B cell (primary cell): ENCODE data around the gene APP. TPM values are rescaled to one million over a fixed set of nuclear protein-coding genes. Genes with fewer than 3 reads are reported as not detected.
A peak's percentile ranks its signal among the peaks of the same experiment; 100 is the strongest.

ENCODE experiments used
- ATAC-seq: fragments of 200-7000 bp; cut with Tn5 transposase; one replicate; pipeline ENCODE4 v1.10.0; 2021; ENCODE audit warnings: low read depth, mild to moderate bottlenecking, moderate number of reproducible peaks, moderate library complexity
- CTCF ChIA-PET: fragments of 350-600 bp; sonication (Branson Sonifier 250); formaldehyde crosslinking; loops from one replicate; lab custom pipeline; 2021; ENCODE audit warnings: antibody characterized with exemption, inconsistent platforms; lab: Charles Lee
- POLR2A ChIA-PET: fragments of 350-600 bp; sonication (Branson Sonifier 250); formaldehyde crosslinking; loops from one replicate; lab custom pipeline; 2021; ENCODE audit warnings: antibody characterized with exemption; lab: Charles Lee
- DNase-seq: peaks from one replicate; pipeline ENCODE4 v3.0.0; 2013
- H2AFZ ChIP-seq: 2 replicates; pipeline ENCODE4 v1.6.1; 2012; ENCODE audit warnings: mild to moderate bottlenecking, low read depth, low read length; ENCODE audit not compliant: insufficient read depth, poor library complexity, severe bottlenecking
- H3K27ac ChIP-seq, 2 donors: 1 replicate in 1 of 2; 2 replicates in 1 of 2; pipeline ENCODE4 v1.5.1; 2012 to 2013; ENCODE audit warnings: low read length in 2 of 2, mild to moderate bottlenecking in 2 of 2, moderate library complexity in 1 of 2
- H3K27me3 ChIP-seq, 4 experiments: fragments of 200-600 bp in 1 of 4; sonication (generic) in 1 of 4; replicated peaks in 1 of 4; 1 replicate in 2 of 4; 2 replicates in 2 of 4; pipeline versions ENCODE4 v1.6.1 to v1.7.0; 2013 to 2016; ENCODE audit warnings: low read length in 3 of 4, mild to moderate bottlenecking in 2 of 4, mixed read lengths in 1 of 4, moderate library complexity in 1 of 4; ENCODE audit not compliant: insufficient read depth in 4 of 4, control insufficient read depth in 3 of 4; ENCODE audit errors: control extremely low read depth in 1 of 4
- H3K36me3 ChIP-seq, 2 experiments: replicated peaks in 1 of 2; 1 replicate in 1 of 2; 2 replicates in 1 of 2; pipeline versions ENCODE4 v1.6.1 to v1.7.1; 2013; ENCODE audit warnings: low read length in 1 of 2; ENCODE audit not compliant: insufficient read depth in 2 of 2, control insufficient read depth in 1 of 2; ENCODE audit errors: control extremely low read depth in 1 of 2, extremely low read depth in 1 of 2
- H3K4me1 ChIP-seq, 2 donors: fragments of 200-600 bp in 1 of 2; sonication (generic) in 1 of 2; 1 replicate in 1 of 2; 2 replicates in 1 of 2; pipeline versions ENCODE4 v1.5.1 to v1.6.1; 2013 to 2017; ENCODE audit warnings: low read length in 2 of 2; ENCODE audit not compliant: control insufficient read depth in 2 of 2, insufficient read depth in 2 of 2
- H3K4me2 ChIP-seq: replicated peaks from 2 replicates; pipeline ENCODE3; 2012; ENCODE audit warnings: mild to moderate bottlenecking, low read depth, low read length; ENCODE audit not compliant: poor library complexity, severe bottlenecking
- H3K4me3 ChIP-seq, 5 experiments: fragments of 200-600 bp in 1 of 5; sonication (generic) in 1 of 5; 1 replicate in 3 of 5; 2 replicates in 2 of 5; pipeline versions ENCODE4 v1.5.1 to v1.7.0; 2011 to 2016; ENCODE audit warnings: low read length in 4 of 5, mild to moderate bottlenecking in 4 of 5, low read depth in 2 of 5, control low read depth in 1 of 5, moderate library complexity in 1 of 5; ENCODE audit not compliant: insufficient read depth in 1 of 5; ENCODE audit errors: control extremely low read depth in 1 of 5, extremely low read depth in 1 of 5
- H3K79me2 ChIP-seq: fragments of 200-600 bp; sonication (generic); one replicate; pipeline ENCODE4 v1.6.0; 2016; ENCODE audit warnings: low read length; ENCODE audit not compliant: control insufficient read depth, insufficient read depth
- H3K9ac ChIP-seq: fragments of 200-600 bp; sonication (generic); 2 replicates; pipeline ENCODE4 v1.6.1; 2017; ENCODE audit warnings: mild to moderate bottlenecking, low read length, moderate library complexity
- H3K9me3 ChIP-seq, 3 donors: one replicate each; pipeline versions ENCODE4 v1.6.1 to v1.7.1; 2013; ENCODE audit warnings: low read length in 2 of 3; ENCODE audit not compliant: control insufficient read depth in 2 of 3, insufficient read depth in 1 of 3; ENCODE audit errors: control extremely low read depth in 1 of 3
- H4K20me1 ChIP-seq: 2 replicates; pipeline ENCODE4 v1.6.0; 2012; ENCODE audit warnings: mild to moderate bottlenecking, low read length; ENCODE audit not compliant: insufficient read depth, control insufficient read depth, poor library complexity, severe bottlenecking
- H3K27ac Mint-ChIP-seq: one replicate; pipeline ENCODE4 v1.8.0; 2021; ENCODE audit warnings: mixed read lengths
- H3K27me3 Mint-ChIP-seq: one replicate; pipeline ENCODE4 v1.8.0; 2021; ENCODE audit warnings: mixed read lengths
- H3K4me1 Mint-ChIP-seq: one replicate; pipeline ENCODE4 v1.8.0; 2021; ENCODE audit warnings: mixed read lengths
- H3K4me3 Mint-ChIP-seq: one replicate; pipeline ENCODE4 v1.8.0; 2021; ENCODE audit warnings: mixed read lengths
- H3K9me3 Mint-ChIP-seq: one replicate; pipeline ENCODE4 v1.8.0; 2022; ENCODE audit warnings: mixed read lengths; ENCODE audit not compliant: insufficient read depth
- EZH2 ChIP-seq: IDR thresholded peaks from 2 replicates; pipeline ENCODE4 v1.6.1; 2012; ENCODE audit warnings: borderline replicate concordance, low read depth, mild to moderate bottlenecking, moderate library complexity, low read length; ENCODE audit not compliant: insufficient read depth, poor library complexity, severe bottlenecking
- WGBS: methylation state at CpG from one replicate; pipeline ENCODE4 v1.1.5; 2013; ENCODE audit warnings: missing lambda C conversion rate; ENCODE audit not compliant: insufficient coverage; 5-methylcytosine and 5-hydroxymethylcytosine counted together
- intact Hi-C: fragments of 100-400 bp; cut with micrococcal nuclease; formaldehyde crosslinking; loops from one replicate; pipeline ENCODE4 v1.10.0; 2022
- polyA plus RNA-seq: library from polyadenylated mRNA; depleted of rRNA; stranded (reverse); fragments of >200 nt; gene quantifications from 2 replicates; pipeline ENCODE4 v1.2.3, GENCODE V29; 2012
- total RNA-seq, 2 donors: library from RNA; stranded (reverse); fragments of 120-200 nt in 1 of 2; gene quantifications; 1 replicate in 1 of 2; 2 replicates in 1 of 2; pipeline versions ENCODE4 v1.2.3 to v1.2.4, GENCODE V29; 2013 to 2022
- TF ChIP-seq, protein P1 (sequence below): fragments of 200-600 bp; IDR thresholded peaks from one replicate; pipeline ENCODE4 v1.8.0; 2022; ENCODE audit warnings: antibody characterized with exemption, mild to moderate bottlenecking

APP gene
- total and polyA plus RNA-seq, 2 donors (not counting 1 experiment from before 2014, with no cell fraction given): 28.3 to 34.7 TPM

DNA sequence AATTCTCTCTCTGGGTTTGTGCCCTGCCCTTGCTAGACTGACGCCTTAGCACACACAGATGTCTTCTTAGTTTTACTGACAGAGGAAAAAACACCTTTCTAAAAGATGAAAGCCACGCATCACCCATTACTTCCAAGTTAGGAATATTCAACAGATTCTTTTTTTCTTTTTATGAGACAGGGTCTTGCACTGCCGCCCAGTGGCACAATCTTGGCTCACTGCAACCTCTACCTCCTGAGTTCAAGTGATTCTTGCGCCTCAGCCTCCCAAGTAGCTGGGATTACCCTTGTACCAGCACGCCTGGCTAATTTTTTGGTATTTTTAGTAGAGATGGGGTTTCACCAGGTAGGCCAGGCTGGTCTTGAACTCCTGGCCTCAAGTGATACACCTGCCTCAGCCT is 169.2 kb downstream of the APP start:
- Histone ChIP-seq H3K9ac (no peak overlapping the region), H4K20me1 (no peaks in the 10 kb centered on the region), H3K9me3 (peaks cover 0 to 4% (median 0%) of the 10 kb centered on the region in 3 donors), H3K36me3 (peaks cover 0 to 7% of the 10 kb centered on the region in 2 experiments), H3K27ac (no peak overlapping the region), H2AFZ (no peak overlapping the region), H3K27me3 (no peaks in the 10 kb centered on the region), H3K79me2 (no peaks in the 10 kb centered on the region), H3K4me3 (no peak overlapping the region), H3K4me1 (no peaks in the 10 kb centered on the region), H3K4me2 (no peak overlapping the region)
- CTCF ChIA-PET: interaction anchor here (1.4 kb wide), 1 partner anchor 106 kb away, joined by 4 read pairs; no protein-coding TSS in a partner anchor
- intact Hi-C loops: loop anchor here (1.0 to 2.0 kb wide), 2 partner anchors 105 to 120 kb away; no protein-coding TSS in a partner anchor
- H3K9me3 Mint-ChIP-seq: no peaks in the 10 kb centered on the region
- no peaks in the 10 kb centered on the region for H3K27me3 Mint-ChIP-seq
- DNase-seq: no peak
- no peak overlapping the region for H3K27ac Mint-ChIP-seq
- POLR2A ChIA-PET: no interaction called here
- ATAC-seq: no peak
- TF ChIP-seq EZH2: no peak
- TF ChIP-seq, protein P1, sequence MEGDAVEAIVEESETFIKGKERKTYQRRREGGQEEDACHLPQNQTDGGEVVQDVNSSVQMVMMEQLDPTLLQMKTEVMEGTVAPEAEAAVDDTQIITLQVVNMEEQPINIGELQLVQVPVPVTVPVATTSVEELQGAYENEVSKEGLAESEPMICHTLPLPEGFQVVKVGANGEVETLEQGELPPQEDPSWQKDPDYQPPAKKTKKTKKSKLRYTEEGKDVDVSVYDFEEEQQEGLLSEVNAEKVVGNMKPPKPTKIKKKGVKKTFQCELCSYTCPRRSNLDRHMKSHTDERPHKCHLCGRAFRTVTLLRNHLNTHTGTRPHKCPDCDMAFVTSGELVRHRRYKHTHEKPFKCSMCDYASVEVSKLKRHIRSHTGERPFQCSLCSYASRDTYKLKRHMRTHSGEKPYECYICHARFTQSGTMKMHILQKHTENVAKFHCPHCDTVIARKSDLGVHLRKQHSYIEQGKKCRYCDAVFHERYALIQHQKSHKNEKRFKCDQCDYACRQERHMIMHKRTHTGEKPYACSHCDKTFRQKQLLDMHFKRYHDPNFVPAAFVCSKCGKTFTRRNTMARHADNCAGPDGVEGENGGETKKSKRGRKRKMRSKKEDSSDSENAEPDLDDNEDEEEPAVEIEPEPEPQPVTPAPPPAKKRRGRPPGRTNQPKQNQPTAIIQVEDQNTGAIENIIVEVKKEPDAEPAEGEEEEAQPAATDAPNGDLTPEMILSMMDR: no peak
- peaks cover 8% of the 10 kb centered on the region for H3K4me1 Mint-ChIP-seq
- WGBS: 87% methylated on average over 3 of the region's 5 CpGs
- no peak overlapping the region for H3K4me3 Mint-ChIP-seq

DNA sequence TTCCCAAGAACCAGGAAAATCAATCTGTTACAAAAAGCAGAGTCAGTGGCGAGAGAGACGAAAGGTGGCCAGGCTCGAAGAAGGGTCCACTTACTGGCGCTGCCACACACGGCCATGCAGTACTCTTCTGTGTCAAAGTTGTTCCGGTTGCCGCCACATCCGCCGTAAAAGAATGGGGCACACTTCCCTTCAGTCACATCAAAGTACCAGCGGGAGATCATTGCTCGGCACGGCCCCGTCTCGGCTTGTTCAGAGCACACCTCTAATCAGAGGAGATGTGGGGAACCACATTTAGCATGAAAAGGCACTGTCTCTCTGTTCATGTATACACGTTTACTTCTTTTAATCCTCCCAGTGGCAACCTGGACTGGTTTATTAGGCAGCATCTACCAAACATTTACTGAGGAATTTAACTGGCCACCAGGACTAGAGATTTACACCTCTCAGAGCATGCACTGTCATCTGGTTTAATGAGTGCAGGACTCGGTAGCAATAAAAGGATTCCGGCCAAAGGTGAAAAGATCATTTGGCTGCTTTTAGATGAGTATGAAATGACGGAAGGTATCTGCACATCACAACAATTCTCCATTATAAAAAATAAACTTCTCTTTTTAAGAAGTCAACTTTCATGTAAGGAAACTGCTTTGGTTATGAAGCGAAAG is 170.5 kb downstream of the APP start:
- ATAC-seq: no peak
- H2AFZ ChIP-seq: peak overlapping the region; percentile 30
- CTCF ChIA-PET: no interaction called here
- intact Hi-C loops: loop anchor here (2.0 kb wide), 1 partner anchor 103 kb away; no protein-coding TSS in a partner anchor
- H3K27me3 Mint-ChIP-seq: no peaks in the 10 kb centered on the region
- H3K9me3 Mint-ChIP-seq: no peaks in the 10 kb centered on the region
- H4K20me1 ChIP-seq: no peaks in the 10 kb centered on the region
- peaks cover 0 to 7% of the 10 kb centered on the region in 2 experiments for H3K36me3 ChIP-seq
- H3K9me3 ChIP-seq: peaks cover 0 to 2% (median 0%) of the 10 kb centered on the region in 3 donors
- POLR2A ChIA-PET: no interaction called here
- H3K4me1 Mint-ChIP-seq: peaks cover 8% of the 10 kb centered on the region
- H3K9ac ChIP-seq: peak overlapping the region; percentile 20
- peak; percentile 13 for DNase-seq
- peak overlapping the region; percentile 59 for H3K4me3 Mint-ChIP-seq
- H3K4me1 ChIP-seq: no peaks in the 10 kb centered on the region
- no peaks in the 10 kb centered on the region for H3K79me2 ChIP-seq
- no peak overlapping the region for H3K27ac ChIP-seq
- no peak for TF ChIP-seq EZH2
- TF ChIP-seq, protein P1: no peak
- no peaks in the 10 kb centered on the region for H3K27me3 ChIP-seq
- peak overlapping the region; percentile 47 for H3K4me2 ChIP-seq
- H3K27ac Mint-ChIP-seq: no peak overlapping the region
- peak overlapping the region in 1 of 5 experiments; percentile 21 for H3K4me3 ChIP-seq
- 68% methylated on average over 15 of the region's 19 CpGs for WGBS
